ENCODE data around the gene TK1. TPM values are rescaled to one million over a fixed set of nuclear protein-coding genes. Genes with fewer than 3 reads are reported as not detected.

The TK1 gene
- total and polyA plus RNA-seq, 2 donors from 2014 or later = 9.3 to 12.7 TPM

- peaks cover 0 to under 1% (median 0%) of the 10 kb centered on the region in 3 donors for H3K36me3 ChIP-seq (ENCODE audit: control insufficient read depth in 2 of 3, insufficient read depth in 3 of 3, low read length in 3 of 3)
- DNase-seq (no peak), FAIRE-seq (no peak)
- H3K4me3 ChIP-seq (ENCODE audit: low read length in 3 of 3) = no peak overlapping the region
- peaks cover 0 to 3% (median 0%) of the 10 kb centered on the region in 3 donors for H3K4me1 ChIP-seq (ENCODE audit: control insufficient read depth in 2 of 3, insufficient read depth in 2 of 3, low read depth in 1 of 3, low read length in 3 of 3)
- H3K9me3 ChIP-seq (ENCODE audit: control insufficient read depth in 2 of 3, insufficient read depth in 1 of 3, low read length in 3 of 3) = no peaks in the 10 kb centered on the region
- intact Hi-C loops (cut with DNase I) = no loop called here
- H3K27me3 ChIP-seq (ENCODE audit: control insufficient read depth, insufficient read depth, low read length) = no peaks in the 10 kb centered on the region
- TF ChIP-seq CTCF (IDR thresholded peaks at IDR 0.05; ENCODE audit: borderline replicate concordance, extremely low read depth, insufficient read depth) = no peak
- no peak overlapping the region for H3K27ac ChIP-seq (ENCODE audit: low read depth in 2 of 2, low read length in 2 of 2)
- no peak overlapping the region for H3K9ac ChIP-seq (ENCODE audit: low read length in 3 of 3)
Observed at GRCh38 chr17:78210111-78210510, 23.3 kb upstream of the TK1 start.

- Histone ChIP-seq H3K36me3 (ENCODE audit: control insufficient read depth in 2 of 3, insufficient read depth in 3 of 3, low read length in 3 of 3) (peaks cover 0 to 13% (median 7%) of the 10 kb centered on the region in 3 donors), H3K27ac (ENCODE audit: low read depth in 2 of 2, low read length in 2 of 2) (no peak overlapping the region), H3K9ac (ENCODE audit: low read length in 3 of 3) (no peak overlapping the region), H3K4me1 (ENCODE audit: control insufficient read depth in 2 of 3, insufficient read depth in 2 of 3, low read depth in 1 of 3, low read length in 3 of 3) (no peaks in the 10 kb centered on the region), H3K4me3 (ENCODE audit: low read length in 3 of 3) (no peak overlapping the region), H3K9me3 (ENCODE audit: control insufficient read depth in 2 of 3, insufficient read depth in 1 of 3, low read length in 3 of 3) (no peaks in the 10 kb centered on the region), H3K27me3 (ENCODE audit: control insufficient read depth, insufficient read depth, low read length) (no peaks in the 10 kb centered on the region)
- no peak for DNase-seq
- TF ChIP-seq CTCF (IDR thresholded peaks at IDR 0.05; ENCODE audit: borderline replicate concordance, extremely low read depth, insufficient read depth) = no peak
- FAIRE-seq = no peak
- intact Hi-C loops (cut with DNase I) = no loop called here
Observed at GRCh38 chr17:78208486-78208885, 21.6 kb upstream of the TK1 start.

- Histone ChIP-seq H3K27me3 (ENCODE audit: control insufficient read depth, insufficient read depth, low read length) (no peaks in the 10 kb centered on the region), H3K4me1 (ENCODE audit: control insufficient read depth in 2 of 3, insufficient read depth in 2 of 3, low read depth in 1 of 3, low read length in 3 of 3) (no peaks in the 10 kb centered on the region), H3K36me3 (ENCODE audit: control insufficient read depth in 2 of 3, insufficient read depth in 3 of 3, low read length in 3 of 3) (peaks cover 0 to 17% (median 9%) of the 10 kb centered on the region in 3 donors), H3K9ac (ENCODE audit: low read length in 3 of 3) (no peak overlapping the region), H3K9me3 (ENCODE audit: control insufficient read depth in 2 of 3, insufficient read depth in 1 of 3, low read length in 3 of 3) (no peaks in the 10 kb centered on the region), H3K27ac (ENCODE audit: low read depth in 2 of 2, low read length in 2 of 2) (no peak overlapping the region), H3K4me3 (ENCODE audit: low read length in 3 of 3) (no peak overlapping the region)
- TF ChIP-seq CTCF (IDR thresholded peaks at IDR 0.05; ENCODE audit: borderline replicate concordance, extremely low read depth, insufficient read depth) = no peak
- intact Hi-C loops (cut with DNase I) = no loop called here
- DNase-seq (no peak), FAIRE-seq (no peak)
Observed at GRCh38 chr17:78206298-78206697, 19.4 kb upstream of the TK1 start.

Measured in kidney (tissue), 14 donors.